SK-N-SH treated with all-trans-retinoic acid at 6 μM for 48 hours (cell line): ENCODE measurements around the gene KRTAP12-2.

Experiments used
- ATAC-seq: fragments of 200-7000 bp; cut with Tn5 transposase; 3 replicates; pipeline ENCODE4 v1.9.1; 2020; ENCODE audit warnings: mild to moderate bottlenecking, moderate library complexity
- ARNTL ChIP-seq: fragments of 450-650 bp; formaldehyde crosslinking; IDR thresholded peaks from 2 replicates; pipeline ENCODE4 v1.5.0; 2020; ENCODE audit warnings: low read depth, mild to moderate bottlenecking, moderate library complexity, borderline replicate concordance
- BACH2 ChIP-seq: fragments of 250-450 bp; sonication (Bioruptor Pico); IDR thresholded peaks from 2 replicates; pipeline ENCODE4 v1.9.0; 2021; ENCODE audit warnings: mild to moderate bottlenecking, borderline replicate concordance
- ESRRG ChIP-seq: fragments of 250-450 bp; sonication (Bioruptor Pico); IDR thresholded peaks from 2 replicates; pipeline ENCODE4 v1.6.1; 2021; ENCODE audit warnings: mild to moderate bottlenecking
- GLIS3 ChIP-seq: fragments of 250-450 bp; sonication (Bioruptor Pico); IDR thresholded peaks from 2 replicates; pipeline ENCODE4 v1.5.0; 2020; ENCODE audit warnings: mild to moderate bottlenecking, moderate library complexity
- OSR1 ChIP-seq: fragments of 250-450 bp; sonication (Bioruptor Pico); IDR thresholded peaks from 2 replicates; pipeline ENCODE4 v1.8.0; 2022; ENCODE audit warnings: moderate library complexity, mild to moderate bottlenecking, inconsistent platforms
- PPARA ChIP-seq: fragments of 250-450 bp; sonication (Bioruptor Pico); IDR thresholded peaks from 2 replicates; pipeline ENCODE4 v1.5.0; 2020; ENCODE audit warnings: mild to moderate bottlenecking, borderline replicate concordance
- SNAI2 ChIP-seq: fragments of 250-450 bp; sonication (Bioruptor Pico); IDR thresholded peaks from 2 replicates; pipeline ENCODE4 v1.5.0; 2020; ENCODE audit warnings: mild to moderate bottlenecking, moderate library complexity
- TCF4 ChIP-seq: fragments of 250-450 bp; sonication (Bioruptor Pico); IDR thresholded peaks from 2 replicates; pipeline ENCODE4 v1.8.0; 2021; ENCODE audit warnings: mild to moderate bottlenecking, moderate library complexity, borderline replicate concordance
- TOX ChIP-seq: fragments of 250-450 bp; sonication (Bioruptor Pico); IDR thresholded peaks from 2 replicates; pipeline ENCODE4 v1.8.0; 2021; ENCODE audit warnings: mild to moderate bottlenecking, moderate library complexity, borderline replicate concordance
- ZC3H10 ChIP-seq: fragments of 250-450 bp; sonication (Bioruptor Pico); IDR thresholded peaks from 2 replicates; pipeline ENCODE4 v1.5.1; 2021; ENCODE audit warnings: mild to moderate bottlenecking, moderate library complexity
- ZFP3 ChIP-seq: fragments of 250-450 bp; sonication (Bioruptor Pico); IDR thresholded peaks from 2 replicates; pipeline ENCODE4 v1.5.0; 2020; ENCODE audit warnings: mild to moderate bottlenecking, moderate library complexity
- ZFP30 ChIP-seq: fragments of 450-650 bp; formaldehyde crosslinking; IDR thresholded peaks from 2 replicates; pipeline ENCODE4 v1.5.0; 2022; ENCODE audit warnings: mild to moderate bottlenecking, moderate library complexity
- ZNF565 ChIP-seq: fragments of 450-650 bp; formaldehyde crosslinking; conservative IDR thresholded peaks from 2 replicates; pipeline ENCODE4 v1.5.0; 2020; ENCODE audit warnings: low read depth, mild to moderate bottlenecking, moderate library complexity
- ZNF70 ChIP-seq: fragments of 450-650 bp; formaldehyde crosslinking; IDR thresholded peaks from 2 replicates; pipeline ENCODE4 v1.5.0; 2020; ENCODE audit warnings: mild to moderate bottlenecking, moderate library complexity
- ZNF8 ChIP-seq: fragments of 450-650 bp; formaldehyde crosslinking; IDR thresholded peaks from 2 replicates; pipeline ENCODE4 v1.5.0; 2020; ENCODE audit warnings: mild to moderate bottlenecking, moderate library complexity
- TF ChIP-seq, protein P1 (sequence below): fragments of 250-450 bp; sonication (Bioruptor Pico); IDR thresholded peaks from 2 replicates; pipeline ENCODE4 v1.8.0; 2020; ENCODE audit warnings: mild to moderate bottlenecking, moderate library complexity, borderline replicate concordance
- TF ChIP-seq, protein P2 (sequence below): fragments of 250-450 bp; sonication (Bioruptor Pico); IDR thresholded peaks from 2 replicates; pipeline ENCODE4 v1.5.1; 2020; ENCODE audit warnings: low read depth, mild to moderate bottlenecking, moderate library complexity
- TF ChIP-seq, protein P3 (sequence below): fragments of 250-450 bp; sonication (Bioruptor Pico); IDR thresholded peaks from 2 replicates; pipeline ENCODE4 v1.5.1; 2021; ENCODE audit warnings: mild to moderate bottlenecking, moderate library complexity
- TF ChIP-seq, protein P4 (sequence below): fragments of 250-450 bp; sonication (Bioruptor Pico); IDR thresholded peaks from 2 replicates; pipeline ENCODE4 v1.8.0; 2021; ENCODE audit warnings: low read depth, mild to moderate bottlenecking, moderate library complexity, borderline replicate concordance
- TF ChIP-seq, protein P5 (sequence below): fragments of 250-450 bp; sonication (Bioruptor Pico); IDR thresholded peaks from 2 replicates; pipeline ENCODE4 v1.5.0; 2020; ENCODE audit warnings: mild to moderate bottlenecking, moderate library complexity

KRTAP12-2 gene

DNA sequence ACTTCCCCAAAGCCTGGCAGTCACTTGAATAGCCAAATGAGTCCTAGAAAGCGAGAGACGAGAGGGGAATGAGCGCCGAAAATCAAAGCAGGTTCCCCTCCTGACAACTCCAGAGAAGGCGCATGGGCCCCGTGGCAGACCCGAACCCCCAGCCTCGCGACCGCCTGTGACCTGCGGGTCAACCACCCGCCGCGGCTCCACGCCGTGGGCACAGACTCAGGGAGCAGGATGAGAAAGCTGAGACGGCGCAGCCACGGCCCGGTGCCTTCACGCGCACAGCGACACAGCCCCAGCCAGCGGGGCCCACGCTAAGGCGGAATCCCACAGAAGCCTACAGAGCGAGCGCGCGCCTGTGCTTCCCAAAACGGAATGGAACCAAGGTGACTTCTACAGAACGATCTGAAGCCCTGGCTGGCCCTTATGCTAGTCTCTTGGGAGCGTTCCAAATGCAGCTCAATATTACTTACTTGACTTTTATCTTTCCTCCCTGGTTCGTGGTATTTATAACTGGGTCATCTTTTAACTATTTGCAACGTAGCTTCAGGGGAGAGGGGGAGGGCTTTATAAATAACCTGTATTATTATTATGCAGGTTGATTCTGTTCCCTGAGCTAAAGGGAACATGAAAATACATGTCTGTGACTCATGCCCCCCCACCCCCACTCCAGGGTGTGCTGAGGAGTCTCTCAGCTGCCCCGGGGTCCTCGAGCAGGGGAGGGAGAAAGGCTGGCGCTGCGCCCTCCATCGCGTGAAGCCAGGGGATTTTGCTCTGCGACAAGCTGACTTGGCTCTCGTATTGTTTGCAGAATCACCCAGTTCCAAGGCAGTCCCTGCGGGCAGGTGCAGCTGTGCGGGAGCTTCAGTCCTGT lies 42.9 kb upstream of the KRTAP12-2 start:
- ATAC-seq: no peak
- TF ChIP-seq TOX (CRISPR knock-in tag) (no peak), ESRRG (no peak), ZNF70 (CRISPR knock-in tag) (no peak), GLIS3 (CRISPR knock-in tag) (no peak), OSR1 (CRISPR knock-in tag) (no peak), ZNF565 (no peak), BACH2 (CRISPR knock-in tag) (no peak), TCF4 (CRISPR knock-in tag) (no peak), SNAI2 (CRISPR knock-in tag) (no peak), ZFP30 (CRISPR knock-in tag) (no peak), ZFP3 (CRISPR knock-in tag) (no peak), ZNF8 (CRISPR knock-in tag) (no peak), PPARA (CRISPR knock-in tag) (no peak), ARNTL (CRISPR knock-in tag) (no peak)
- TF ChIP-seq, protein P1, sequence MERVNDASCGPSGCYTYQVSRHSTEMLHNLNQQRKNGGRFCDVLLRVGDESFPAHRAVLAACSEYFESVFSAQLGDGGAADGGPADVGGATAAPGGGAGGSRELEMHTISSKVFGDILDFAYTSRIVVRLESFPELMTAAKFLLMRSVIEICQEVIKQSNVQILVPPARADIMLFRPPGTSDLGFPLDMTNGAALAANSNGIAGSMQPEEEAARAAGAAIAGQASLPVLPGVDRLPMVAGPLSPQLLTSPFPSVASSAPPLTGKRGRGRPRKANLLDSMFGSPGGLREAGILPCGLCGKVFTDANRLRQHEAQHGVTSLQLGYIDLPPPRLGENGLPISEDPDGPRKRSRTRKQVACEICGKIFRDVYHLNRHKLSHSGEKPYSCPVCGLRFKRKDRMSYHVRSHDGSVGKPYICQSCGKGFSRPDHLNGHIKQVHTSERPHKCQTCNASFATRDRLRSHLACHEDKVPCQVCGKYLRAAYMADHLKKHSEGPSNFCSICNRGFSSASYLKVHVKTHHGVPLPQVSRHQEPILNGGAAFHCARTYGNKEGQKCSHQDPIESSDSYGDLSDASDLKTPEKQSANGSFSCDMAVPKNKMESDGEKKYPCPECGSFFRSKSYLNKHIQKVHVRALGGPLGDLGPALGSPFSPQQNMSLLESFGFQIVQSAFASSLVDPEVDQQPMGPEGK (CRISPR knock-in tag): no peak
- TF ChIP-seq, protein P2, sequence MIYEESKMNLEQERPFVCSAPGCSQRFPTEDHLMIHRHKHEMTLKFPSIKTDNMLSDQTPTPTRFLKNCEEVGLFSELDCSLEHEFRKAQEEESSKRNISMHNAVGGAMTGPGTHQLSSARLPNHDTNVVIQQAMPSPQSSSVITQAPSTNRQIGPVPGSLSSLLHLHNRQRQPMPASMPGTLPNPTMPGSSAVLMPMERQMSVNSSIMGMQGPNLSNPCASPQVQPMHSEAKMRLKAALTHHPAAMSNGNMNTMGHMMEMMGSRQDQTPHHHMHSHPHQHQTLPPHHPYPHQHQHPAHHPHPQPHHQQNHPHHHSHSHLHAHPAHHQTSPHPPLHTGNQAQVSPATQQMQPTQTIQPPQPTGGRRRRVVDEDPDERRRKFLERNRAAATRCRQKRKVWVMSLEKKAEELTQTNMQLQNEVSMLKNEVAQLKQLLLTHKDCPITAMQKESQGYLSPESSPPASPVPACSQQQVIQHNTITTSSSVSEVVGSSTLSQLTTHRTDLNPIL (CRISPR knock-in tag): no peak
- TF ChIP-seq, protein P3, sequence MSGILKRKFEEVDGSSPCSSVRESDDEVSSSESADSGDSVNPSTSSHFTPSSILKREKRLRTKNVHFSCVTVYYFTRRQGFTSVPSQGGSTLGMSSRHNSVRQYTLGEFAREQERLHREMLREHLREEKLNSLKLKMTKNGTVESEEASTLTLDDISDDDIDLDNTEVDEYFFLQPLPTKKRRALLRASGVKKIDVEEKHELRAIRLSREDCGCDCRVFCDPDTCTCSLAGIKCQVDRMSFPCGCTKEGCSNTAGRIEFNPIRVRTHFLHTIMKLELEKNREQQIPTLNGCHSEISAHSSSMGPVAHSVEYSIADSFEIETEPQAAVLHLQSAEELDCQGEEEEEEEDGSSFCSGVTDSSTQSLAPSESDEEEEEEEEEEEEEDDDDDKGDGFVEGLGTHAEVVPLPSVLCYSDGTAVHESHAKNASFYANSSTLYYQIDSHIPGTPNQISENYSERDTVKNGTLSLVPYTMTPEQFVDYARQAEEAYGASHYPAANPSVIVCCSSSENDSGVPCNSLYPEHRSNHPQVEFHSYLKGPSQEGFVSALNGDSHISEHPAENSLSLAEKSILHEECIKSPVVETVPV (CRISPR knock-in tag): no peak
- TF ChIP-seq, protein P4, sequence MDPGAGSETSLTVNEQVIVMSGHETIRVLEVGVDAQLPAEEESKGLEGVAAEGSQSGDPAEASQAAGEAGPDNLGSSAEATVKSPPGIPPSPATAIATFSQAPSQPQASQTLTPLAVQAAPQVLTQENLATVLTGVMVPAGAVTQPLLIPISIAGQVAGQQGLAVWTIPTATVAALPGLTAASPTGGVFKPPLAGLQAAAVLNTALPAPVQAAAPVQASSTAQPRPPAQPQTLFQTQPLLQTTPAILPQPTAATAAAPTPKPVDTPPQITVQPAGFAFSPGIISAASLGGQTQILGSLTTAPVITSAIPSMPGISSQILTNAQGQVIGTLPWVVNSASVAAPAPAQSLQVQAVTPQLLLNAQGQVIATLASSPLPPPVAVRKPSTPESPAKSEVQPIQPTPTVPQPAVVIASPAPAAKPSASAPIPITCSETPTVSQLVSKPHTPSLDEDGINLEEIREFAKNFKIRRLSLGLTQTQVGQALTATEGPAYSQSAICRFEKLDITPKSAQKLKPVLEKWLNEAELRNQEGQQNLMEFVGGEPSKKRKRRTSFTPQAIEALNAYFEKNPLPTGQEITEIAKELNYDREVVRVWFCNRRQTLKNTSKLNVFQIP: no peak
- TF ChIP-seq, protein P5, sequence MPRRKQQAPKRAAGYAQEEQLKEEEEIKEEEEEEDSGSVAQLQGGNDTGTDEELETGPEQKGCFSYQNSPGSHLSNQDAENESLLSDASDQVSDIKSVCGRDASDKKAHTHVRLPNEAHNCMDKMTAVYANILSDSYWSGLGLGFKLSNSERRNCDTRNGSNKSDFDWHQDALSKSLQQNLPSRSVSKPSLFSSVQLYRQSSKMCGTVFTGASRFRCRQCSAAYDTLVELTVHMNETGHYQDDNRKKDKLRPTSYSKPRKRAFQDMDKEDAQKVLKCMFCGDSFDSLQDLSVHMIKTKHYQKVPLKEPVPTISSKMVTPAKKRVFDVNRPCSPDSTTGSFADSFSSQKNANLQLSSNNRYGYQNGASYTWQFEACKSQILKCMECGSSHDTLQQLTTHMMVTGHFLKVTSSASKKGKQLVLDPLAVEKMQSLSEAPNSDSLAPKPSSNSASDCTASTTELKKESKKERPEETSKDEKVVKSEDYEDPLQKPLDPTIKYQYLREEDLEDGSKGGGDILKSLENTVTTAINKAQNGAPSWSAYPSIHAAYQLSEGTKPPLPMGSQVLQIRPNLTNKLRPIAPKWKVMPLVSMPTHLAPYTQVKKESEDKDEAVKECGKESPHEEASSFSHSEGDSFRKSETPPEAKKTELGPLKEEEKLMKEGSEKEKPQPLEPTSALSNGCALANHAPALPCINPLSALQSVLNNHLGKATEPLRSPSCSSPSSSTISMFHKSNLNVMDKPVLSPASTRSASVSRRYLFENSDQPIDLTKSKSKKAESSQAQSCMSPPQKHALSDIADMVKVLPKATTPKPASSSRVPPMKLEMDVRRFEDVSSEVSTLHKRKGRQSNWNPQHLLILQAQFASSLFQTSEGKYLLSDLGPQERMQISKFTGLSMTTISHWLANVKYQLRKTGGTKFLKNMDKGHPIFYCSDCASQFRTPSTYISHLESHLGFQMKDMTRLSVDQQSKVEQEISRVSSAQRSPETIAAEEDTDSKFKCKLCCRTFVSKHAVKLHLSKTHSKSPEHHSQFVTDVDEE (CRISPR knock-in tag): no peak

DNA sequence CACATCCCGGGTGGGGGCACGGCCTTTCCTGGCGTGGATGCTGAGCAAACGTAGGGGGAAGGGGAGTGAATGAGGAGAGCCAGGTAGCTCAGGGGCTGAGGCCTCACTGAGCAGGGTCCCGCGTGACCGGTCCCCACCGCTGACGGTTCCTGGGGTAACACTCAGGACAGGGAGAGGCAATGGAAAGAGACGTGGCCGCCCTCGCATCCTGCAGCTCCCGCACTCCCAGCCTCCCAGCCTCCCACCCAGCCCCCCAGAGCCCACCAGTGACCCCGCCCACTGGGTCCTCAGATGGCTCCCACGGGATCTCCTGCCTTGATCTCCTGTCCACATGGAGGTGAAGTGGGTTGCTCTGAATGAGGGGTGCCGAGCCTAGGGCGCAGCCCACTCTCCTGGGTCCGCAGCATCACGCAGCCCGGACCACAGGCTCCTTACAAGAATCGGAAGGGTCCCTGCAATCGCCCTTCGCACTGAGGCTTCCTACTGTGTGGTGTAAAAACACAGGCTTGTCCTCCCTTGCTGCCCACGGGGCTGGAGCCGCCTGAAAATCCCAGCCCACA lies 42.2 kb upstream of the KRTAP12-2 start:
- ATAC-seq: no peak
- no peak for TF ChIP-seq TCF4 (CRISPR knock-in tag)
- TF ChIP-seq GLIS3 (CRISPR knock-in tag): no peak
- TF ChIP-seq ZC3H10 (CRISPR knock-in tag): no peak
- TF ChIP-seq ZFP30 (CRISPR knock-in tag): no peak
- TF ChIP-seq, all 23 proteins: peak for 0
